Measurements from ENCODE around the gene TNFRSF1A. TPM values are rescaled to one million over a fixed set of nuclear protein-coding genes. Genes with fewer than 3 reads are reported as not detected.

TNFRSF1A gene
- total and polyA plus RNA-seq, 9 of the 15 experiments (the other 6 are each of a cell fraction or from before 2014, with no cell fraction given), result 0.76 to 43.5 (median 30.0) TPM

GRCh38 chr12:6382371-6382770, 40.5 kb upstream of the TNFRSF1A start (continued):
- TF ChIP-seq, protein P1, sequence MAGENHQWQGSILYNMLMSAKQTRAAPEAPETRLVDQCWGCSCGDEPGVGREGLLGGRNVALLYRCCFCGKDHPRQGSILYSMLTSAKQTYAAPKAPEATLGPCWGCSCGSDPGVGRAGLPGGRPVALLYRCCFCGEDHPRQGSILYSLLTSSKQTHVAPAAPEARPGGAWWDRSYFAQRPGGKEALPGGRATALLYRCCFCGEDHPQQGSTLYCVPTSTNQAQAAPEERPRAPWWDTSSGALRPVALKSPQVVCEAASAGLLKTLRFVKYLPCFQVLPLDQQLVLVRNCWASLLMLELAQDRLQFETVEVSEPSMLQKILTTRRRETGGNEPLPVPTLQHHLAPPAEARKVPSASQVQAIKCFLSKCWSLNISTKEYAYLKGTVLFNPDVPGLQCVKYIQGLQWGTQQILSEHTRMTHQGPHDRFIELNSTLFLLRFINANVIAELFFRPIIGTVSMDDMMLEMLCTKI (IDR thresholded peaks at IDR 0.05; ENCODE audit: partially characterized antibody), result no peak
- TF ChIP-seq HLTF (IDR thresholded peaks at IDR 0.05) (no peak), HIVEP1 (CRISPR knock-in tag; IDR thresholded peaks at IDR 0.05) (no peak), ZNF764 (CRISPR knock-in tag; IDR thresholded peaks at IDR 0.05; ENCODE audit: low read depth) (no peak)
- TF ChIP-seq, protein P2, sequence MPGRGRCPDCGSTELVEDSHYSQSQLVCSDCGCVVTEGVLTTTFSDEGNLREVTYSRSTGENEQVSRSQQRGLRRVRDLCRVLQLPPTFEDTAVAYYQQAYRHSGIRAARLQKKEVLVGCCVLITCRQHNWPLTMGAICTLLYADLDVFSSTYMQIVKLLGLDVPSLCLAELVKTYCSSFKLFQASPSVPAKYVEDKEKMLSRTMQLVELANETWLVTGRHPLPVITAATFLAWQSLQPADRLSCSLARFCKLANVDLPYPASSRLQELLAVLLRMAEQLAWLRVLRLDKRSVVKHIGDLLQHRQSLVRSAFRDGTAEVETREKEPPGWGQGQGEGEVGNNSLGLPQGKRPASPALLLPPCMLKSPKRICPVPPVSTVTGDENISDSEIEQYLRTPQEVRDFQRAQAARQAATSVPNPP (IDR thresholded peaks at IDR 0.05; ENCODE audit: borderline replicate concordance, insufficient read depth, insufficient read length), result no peak

DNA sequence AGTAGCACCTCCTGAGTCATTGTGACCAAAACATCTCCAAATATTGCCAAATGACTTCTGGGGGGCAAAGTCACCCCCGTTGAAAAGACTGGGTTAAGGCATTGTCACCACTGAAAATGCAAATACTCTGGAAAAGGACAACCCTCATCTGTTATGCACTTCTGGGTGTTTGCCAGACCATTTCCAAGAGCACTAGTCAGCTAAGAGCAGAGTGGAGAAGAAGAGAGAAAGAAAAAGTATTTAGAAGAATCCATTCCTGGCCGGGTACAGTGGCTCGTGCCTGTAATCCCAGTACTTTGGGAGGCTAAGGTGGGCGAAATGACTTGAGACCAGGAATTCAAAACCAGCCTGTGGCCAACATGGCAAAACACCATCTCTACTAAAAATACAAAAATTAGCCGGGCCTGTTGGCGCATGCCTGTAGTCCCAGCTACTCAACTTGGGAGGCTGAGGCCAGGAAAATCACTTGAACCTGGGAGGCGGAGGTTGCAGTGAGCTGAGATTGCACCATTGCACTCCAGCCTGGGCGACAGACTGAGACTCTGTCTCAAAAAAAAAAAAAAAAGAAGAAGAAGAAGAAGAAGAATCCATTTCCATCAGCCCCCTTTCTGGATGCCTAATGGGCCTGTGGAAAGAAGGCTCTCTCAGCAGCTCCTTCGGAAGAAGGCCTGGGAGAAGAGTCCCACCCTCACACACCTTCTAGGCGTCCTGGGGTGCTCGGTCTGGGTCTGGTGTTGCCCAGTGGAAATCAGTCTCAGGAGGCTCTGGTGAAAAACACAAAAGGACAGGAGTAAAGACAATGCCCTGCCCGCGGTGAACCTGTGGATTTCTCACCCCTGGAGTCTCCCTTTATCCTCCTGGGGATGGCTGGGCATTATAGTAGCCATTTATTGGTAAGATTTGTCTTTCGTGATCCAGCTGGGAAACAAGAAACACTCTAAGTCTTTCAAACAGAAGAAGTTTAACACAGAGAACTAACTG, 38.6 kb upstream of the TNFRSF1A start:
- Histone ChIP-seq H3K9me3 (replicated peaks; ENCODE audit: control insufficient read depth, insufficient read depth, low read depth, low read length) (no peaks in the 10 kb centered on the region), H3K36me3 (ENCODE audit: control insufficient read depth, insufficient read depth, low read length) (peaks cover 8% of the 10 kb centered on the region; the same call in 1 of the 3 replicates), H3K27ac (ENCODE audit: extremely low read depth, low read depth, low read length) (no peak overlapping the region), H3K9me1 (ENCODE audit: control insufficient read depth, insufficient read depth, low read length) (no peaks in the 10 kb centered on the region), H3K4me1 (replicated peaks in 1 of 2; ENCODE audit: control insufficient read depth in 2 of 2, insufficient read depth in 2 of 2, low read length in 2 of 2) (peaks cover 16 to 39% of the 10 kb centered on the region in 2 experiments; a peak in 4 of 5 replicates), H4K20me1 (replicated peaks; ENCODE audit: control insufficient read depth, insufficient read depth, low read length) (no peaks in the 10 kb centered on the region), H3K79me2 (ENCODE audit: control insufficient read depth, insufficient read depth, low read length) (peaks cover 23% of the 10 kb centered on the region), H3K4me3 (no peak overlapping the region), H3K4me2 (ENCODE audit: insufficient read depth, low read length) (no peak overlapping the region), H3K27me3 (ENCODE audit: control insufficient read depth in 2 of 2, insufficient read depth in 2 of 2, low read length in 2 of 2) (no peaks in the 10 kb centered on the region), H2AFZ (ENCODE audit: low read depth, low read length) (no peak overlapping the region), H3K9ac (ENCODE audit: insufficient read depth in 1 of 2, low read depth in 2 of 2, low read length in 2 of 2) (no peak overlapping the region)
- intact Hi-C loops (cut with micrococcal nuclease) (no loop called here), in situ Hi-C loops (cut with MboI) (no loop called here)
- ATAC-seq (no peak), DNase-seq (ENCODE audit: extremely low read depth in 1 of 4, low spot score in 3 of 4) (no peak), FAIRE-seq (no peak)
- ChIA-PET CTCF (ENCODE audit: low intra/inter-chr PET ratio) (no interaction called here), POLR2A (interaction anchor here (0.8 to 2.9 kb wide), 5 partner anchors 12 to 64 kb away, joined by 3 to 14 read pairs (median 4); partner anchors contain the start of gene TNFRSF1A)
- no peak for TF ChIP-seq BRD9 (IDR thresholded peaks at IDR 0.05; ENCODE audit: low read depth, partially characterized antibody)
- TF ChIP-seq HNRNPK (IDR thresholded peaks at IDR 0.05; ENCODE audit: low read depth, low read length, poor library complexity, severe bottlenecking), result no peak
- no peak for TF ChIP-seq ESRRA (IDR thresholded peaks at IDR 0.05; ENCODE audit: borderline replicate concordance, low read depth)
- BruUV-seq (replicated peaks), result no TSS peak
- WGBS (ENCODE audit: insufficient coverage, low coverage, missing lambda C conversion rate), result 59% methylated on average over 11 of the region's 14 CpGs

All from K562 (cell line).